ENCODE results near the gene PRPF40B. TPM values are rescaled to one million over a fixed set of nuclear protein-coding genes. Genes with fewer than 3 reads are reported as not detected.

The PRPF40B gene
- total RNA-seq, 1 donor from 2014 or later: 15.1 TPM

- no peaks in the 10 kb centered on the region for H3K4me1 Mint-ChIP-seq (ENCODE audit: low read depth)
- no peak for DNase-seq (ENCODE audit: low spot score)
- no peaks in the 10 kb centered on the region for H3K36me3 Mint-ChIP-seq (ENCODE audit: low read depth)
- TF ChIP-seq CTCF (IDR thresholded peaks at IDR 0.05): no peak
- H3K27ac Mint-ChIP-seq (ENCODE audit: unreplicated experiment): no peak overlapping the region
- peaks cover 9% of the 10 kb centered on the region for H3K9me3 Mint-ChIP-seq (ENCODE audit: low read depth)
- H3K4me3 Mint-ChIP-seq (ENCODE audit: unreplicated experiment): no peak overlapping the region
- no peaks in the 10 kb centered on the region for H3K27me3 Mint-ChIP-seq (ENCODE audit: low read depth)
Measured at GRCh38 chr12:49612210-49612609, 11.2 kb upstream of the PRPF40B start.

- no peak for TF ChIP-seq CTCF (IDR thresholded peaks at IDR 0.05)
- DNase-seq (ENCODE audit: low spot score): no peak
- Mint-ChIP-seq H3K4me1 (ENCODE audit: low read depth) (peaks cover under 1% of the 10 kb centered on the region), H3K27ac (ENCODE audit: unreplicated experiment) (no peak overlapping the region), H3K36me3 (ENCODE audit: low read depth) (no peaks in the 10 kb centered on the region), H3K9me3 (ENCODE audit: low read depth) (peaks cover 7% of the 10 kb centered on the region), H3K4me3 (ENCODE audit: unreplicated experiment) (no peak overlapping the region), H3K27me3 (ENCODE audit: low read depth) (peaks cover 1% of the 10 kb centered on the region)
Measured at GRCh38 chr12:49615725-49616124, 7.6 kb upstream of the PRPF40B start.

- no peak overlapping the region for H3K4me3 Mint-ChIP-seq (ENCODE audit: unreplicated experiment)
- peaks cover 7% of the 10 kb centered on the region for H3K9me3 Mint-ChIP-seq (ENCODE audit: low read depth)
- no peaks in the 10 kb centered on the region for H3K36me3 Mint-ChIP-seq (ENCODE audit: low read depth)
- TF ChIP-seq CTCF (IDR thresholded peaks at IDR 0.05): no peak
- DNase-seq (ENCODE audit: low spot score): no peak
- H3K4me1 Mint-ChIP-seq (ENCODE audit: low read depth): peaks cover 10% of the 10 kb centered on the region
- no peak overlapping the region for H3K27ac Mint-ChIP-seq (ENCODE audit: unreplicated experiment)
- H3K27me3 Mint-ChIP-seq (ENCODE audit: low read depth): peaks cover 1% of the 10 kb centered on the region
Measured at GRCh38 chr12:49616533-49617219, 6.7 kb upstream of the PRPF40B start.

GRCh38 chr12:49618576-49618975 is 4.8 kb upstream of the PRPF40B start:
- no peak for TF ChIP-seq CTCF (IDR thresholded peaks at IDR 0.05)
- Mint-ChIP-seq H3K9me3 (ENCODE audit: low read depth) (peaks cover 7% of the 10 kb centered on the region), H3K4me1 (ENCODE audit: low read depth) (peaks cover 21% of the 10 kb centered on the region), H3K27me3 (ENCODE audit: low read depth) (peaks cover 1% of the 10 kb centered on the region), H3K36me3 (ENCODE audit: low read depth) (no peaks in the 10 kb centered on the region), H3K4me3 (ENCODE audit: unreplicated experiment) (no peak overlapping the region), H3K27ac (ENCODE audit: unreplicated experiment) (no peak overlapping the region)
- no peak for DNase-seq (ENCODE audit: low spot score)

GRCh38 chr12:49619286-49619685 is 4.1 kb upstream of the PRPF40B start:
- DNase-seq (ENCODE audit: low spot score): no peak
- TF ChIP-seq CTCF (IDR thresholded peaks at IDR 0.05): no peak
- Mint-ChIP-seq H3K27me3 (ENCODE audit: low read depth) (peaks cover 1% of the 10 kb centered on the region), H3K4me3 (ENCODE audit: unreplicated experiment) (no peak overlapping the region), H3K36me3 (ENCODE audit: low read depth) (no peaks in the 10 kb centered on the region), H3K27ac (ENCODE audit: unreplicated experiment) (no peak overlapping the region), H3K4me1 (ENCODE audit: low read depth) (peaks cover 26% of the 10 kb centered on the region), H3K9me3 (ENCODE audit: low read depth) (peaks cover 4% of the 10 kb centered on the region)

All from chondrocyte (in vitro differentiated cells).